DOHH2 (cell line): ENCODE measurements around the gene ZBTB11.
"Not testable (repeated sequence)": the region's sequence is repeated elsewhere in the genome, so short reads cannot be mapped to it uniquely, and the experiment has no call there.

ENCODE experiments used
- CTCF ChIP-seq: fragments of 200-600 bp; sonication (generic); IDR thresholded peaks from one replicate; pipeline ENCODE4 v1.5.1; 2014; ENCODE audit warnings: antibody characterized with exemption, mild to moderate bottlenecking, low read depth, low read length; ENCODE audit not compliant: poor library complexity, severe bottlenecking
- EZH2phosphoT487 ChIP-seq: fragments of 200-600 bp; sonication (generic); IDR thresholded peaks from 2 replicates; pipeline ENCODE4 v1.6.1; 2017; ENCODE audit warnings: borderline replicate concordance, mild to moderate bottlenecking, antibody characterized with exemption, low read length, moderate library complexity, mixed read lengths

- TF ChIP-seq CTCF, EZH2phosphoT487: not testable (repeated sequence)
These were observed 71.5 kb downstream of the ZBTB11 start for GRCh38 chr3:101605398-101605797.
